Measurements from ENCODE around the gene LEP. TPM values are rescaled to one million over a fixed set of nuclear protein-coding genes. Genes with fewer than 3 reads are reported as not detected.

LEP gene
- total RNA-seq, 1 donor: under 0.01 TPM

DNA sequence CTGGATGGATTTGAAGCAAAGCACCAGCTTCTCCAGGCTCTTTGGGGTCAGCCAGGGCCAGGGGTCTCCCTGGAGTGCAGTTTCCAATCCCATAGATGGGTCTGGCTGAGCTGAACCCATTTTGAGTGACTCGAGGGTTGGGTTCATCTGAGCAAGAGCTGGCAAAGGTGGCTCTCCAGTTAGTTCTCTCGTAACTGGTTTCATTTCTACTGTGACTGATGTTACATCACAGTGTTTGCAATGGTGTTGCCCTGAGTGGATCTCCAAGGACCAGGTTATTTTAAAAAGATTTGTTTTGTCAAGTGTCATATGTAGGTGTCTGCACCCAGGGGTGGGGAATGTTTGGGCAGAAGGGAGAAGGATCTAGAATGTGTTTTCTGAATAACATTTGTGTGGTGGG is 14.2 kb downstream of the LEP start:
- TF ChIP-seq, protein P1, sequence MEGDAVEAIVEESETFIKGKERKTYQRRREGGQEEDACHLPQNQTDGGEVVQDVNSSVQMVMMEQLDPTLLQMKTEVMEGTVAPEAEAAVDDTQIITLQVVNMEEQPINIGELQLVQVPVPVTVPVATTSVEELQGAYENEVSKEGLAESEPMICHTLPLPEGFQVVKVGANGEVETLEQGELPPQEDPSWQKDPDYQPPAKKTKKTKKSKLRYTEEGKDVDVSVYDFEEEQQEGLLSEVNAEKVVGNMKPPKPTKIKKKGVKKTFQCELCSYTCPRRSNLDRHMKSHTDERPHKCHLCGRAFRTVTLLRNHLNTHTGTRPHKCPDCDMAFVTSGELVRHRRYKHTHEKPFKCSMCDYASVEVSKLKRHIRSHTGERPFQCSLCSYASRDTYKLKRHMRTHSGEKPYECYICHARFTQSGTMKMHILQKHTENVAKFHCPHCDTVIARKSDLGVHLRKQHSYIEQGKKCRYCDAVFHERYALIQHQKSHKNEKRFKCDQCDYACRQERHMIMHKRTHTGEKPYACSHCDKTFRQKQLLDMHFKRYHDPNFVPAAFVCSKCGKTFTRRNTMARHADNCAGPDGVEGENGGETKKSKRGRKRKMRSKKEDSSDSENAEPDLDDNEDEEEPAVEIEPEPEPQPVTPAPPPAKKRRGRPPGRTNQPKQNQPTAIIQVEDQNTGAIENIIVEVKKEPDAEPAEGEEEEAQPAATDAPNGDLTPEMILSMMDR (IDR thresholded peaks at IDR 0.05; ENCODE audit: insufficient read depth, low read length): no peak
- no peak overlapping the region for H3K4me3 ChIP-seq (ENCODE audit: low read depth, low read length)

DNA sequence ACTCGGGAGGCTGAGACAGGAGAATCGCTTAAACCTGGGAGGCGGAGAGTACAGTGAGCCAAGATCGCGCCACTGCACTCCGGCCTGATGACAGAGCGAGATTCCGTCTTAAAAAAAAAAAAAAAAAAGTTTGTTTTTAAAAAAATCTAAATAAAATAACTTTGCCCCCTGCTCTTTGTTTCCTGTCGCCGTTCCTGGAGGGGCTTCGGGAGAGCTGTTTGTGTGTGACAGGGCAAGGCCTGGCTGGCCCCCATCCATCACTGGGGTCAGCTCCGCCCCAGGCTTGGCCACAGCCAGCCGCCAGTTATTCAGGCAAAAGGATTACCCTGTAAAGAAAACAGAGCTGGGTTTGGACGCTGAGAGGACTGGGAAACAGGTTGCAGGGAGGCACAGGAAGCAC is 16.4 kb downstream of the LEP start:
- TF ChIP-seq, protein P1 (IDR thresholded peaks at IDR 0.05; ENCODE audit: insufficient read depth, low read length): no peak
- H3K4me3 ChIP-seq (ENCODE audit: low read depth, low read length): no peak overlapping the region
- no peak for DNase-seq (ENCODE audit: low read depth)

More for the DNA sequence above, 14.2 kb downstream of the LEP start:
- no peak for DNase-seq (ENCODE audit: low read depth)

DNA sequence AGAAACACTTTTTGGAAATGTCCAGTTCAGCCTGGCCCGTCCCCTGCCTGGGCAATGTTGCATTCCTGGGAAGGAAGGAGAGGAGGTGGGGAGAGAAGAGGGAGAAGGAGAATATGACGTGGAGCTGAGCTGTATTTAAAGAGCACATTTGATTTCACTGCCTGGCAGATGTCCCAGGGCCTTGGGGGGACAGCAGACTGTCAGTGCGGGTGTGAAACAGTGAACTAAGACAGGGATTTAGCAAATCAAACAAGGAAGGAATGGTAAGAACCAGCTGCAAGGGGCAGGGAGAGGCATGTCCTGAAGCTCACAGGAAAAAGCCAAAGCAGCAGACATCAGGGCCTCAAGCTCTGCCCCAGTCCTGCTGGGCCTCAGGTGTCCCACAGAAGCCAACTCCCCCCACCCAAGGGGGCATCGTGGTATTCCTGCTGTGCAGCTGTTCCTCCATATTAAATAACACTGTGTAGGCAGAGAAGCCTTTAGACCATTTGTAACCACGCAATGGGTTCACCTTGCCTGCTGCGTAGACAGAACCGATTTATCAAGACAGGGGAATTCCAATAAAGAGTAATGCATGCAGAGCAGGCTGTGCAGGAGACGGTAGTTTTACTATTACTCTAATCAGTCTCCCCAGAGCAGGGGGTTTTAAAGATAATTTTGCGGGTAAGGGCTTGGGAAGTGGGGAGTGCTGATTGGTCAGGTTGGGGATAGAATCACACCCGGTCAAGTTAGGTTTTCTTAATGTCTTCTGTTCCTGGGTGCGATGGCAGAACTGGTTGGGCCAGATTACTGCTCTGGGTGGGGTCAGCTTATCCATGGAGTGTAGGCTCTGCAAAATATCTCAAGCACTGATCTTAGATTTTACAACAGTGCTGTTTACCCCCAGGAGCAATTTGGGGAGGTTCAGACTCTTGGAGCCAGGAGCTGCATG is 18.3 kb downstream of the LEP start:
- H3K4me3 ChIP-seq (ENCODE audit: low read depth, low read length): no peak overlapping the region
- no peak for DNase-seq (ENCODE audit: low read depth)
- TF ChIP-seq, protein P1 (IDR thresholded peaks at IDR 0.05; ENCODE audit: insufficient read depth, low read length): no peak

DNA sequence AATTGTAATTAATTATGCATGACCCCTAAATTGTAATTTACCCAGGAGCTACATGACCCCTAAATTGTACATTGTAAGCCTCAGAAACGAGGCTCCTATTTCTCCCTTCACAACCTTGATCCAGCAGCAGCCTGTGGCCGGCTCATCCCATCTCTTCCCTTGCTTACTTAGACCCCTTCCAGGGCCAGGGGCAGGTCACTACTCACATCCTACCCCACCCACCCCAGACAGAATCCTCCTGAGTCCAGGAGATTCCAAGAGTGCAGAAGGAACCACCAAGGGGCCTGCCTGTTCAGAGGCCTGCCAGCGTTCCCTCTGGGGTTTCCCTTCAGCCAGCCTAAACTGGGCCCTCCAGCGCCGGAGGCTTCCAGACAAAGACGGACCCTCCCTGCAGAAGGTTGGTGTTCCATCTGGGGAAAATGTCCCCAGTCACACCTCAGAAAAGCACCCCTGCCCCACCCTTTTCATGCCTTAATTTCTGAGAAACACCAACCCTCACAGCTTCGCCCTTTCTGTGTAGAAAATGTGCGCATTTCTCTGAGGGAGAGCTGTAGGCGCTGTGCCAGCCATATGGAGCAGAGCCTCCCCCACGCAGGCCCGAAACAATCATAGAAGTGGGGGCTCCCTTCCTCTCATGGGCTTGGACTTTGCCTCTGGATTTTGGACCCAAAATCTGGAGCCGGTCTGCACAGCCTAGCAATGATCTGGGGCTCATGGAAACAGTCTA is 19.2 kb downstream of the LEP start:
- TF ChIP-seq, protein P1 (IDR thresholded peaks at IDR 0.05; ENCODE audit: insufficient read depth, low read length): no peak
- no peak for DNase-seq (ENCODE audit: low read depth)

DNA sequence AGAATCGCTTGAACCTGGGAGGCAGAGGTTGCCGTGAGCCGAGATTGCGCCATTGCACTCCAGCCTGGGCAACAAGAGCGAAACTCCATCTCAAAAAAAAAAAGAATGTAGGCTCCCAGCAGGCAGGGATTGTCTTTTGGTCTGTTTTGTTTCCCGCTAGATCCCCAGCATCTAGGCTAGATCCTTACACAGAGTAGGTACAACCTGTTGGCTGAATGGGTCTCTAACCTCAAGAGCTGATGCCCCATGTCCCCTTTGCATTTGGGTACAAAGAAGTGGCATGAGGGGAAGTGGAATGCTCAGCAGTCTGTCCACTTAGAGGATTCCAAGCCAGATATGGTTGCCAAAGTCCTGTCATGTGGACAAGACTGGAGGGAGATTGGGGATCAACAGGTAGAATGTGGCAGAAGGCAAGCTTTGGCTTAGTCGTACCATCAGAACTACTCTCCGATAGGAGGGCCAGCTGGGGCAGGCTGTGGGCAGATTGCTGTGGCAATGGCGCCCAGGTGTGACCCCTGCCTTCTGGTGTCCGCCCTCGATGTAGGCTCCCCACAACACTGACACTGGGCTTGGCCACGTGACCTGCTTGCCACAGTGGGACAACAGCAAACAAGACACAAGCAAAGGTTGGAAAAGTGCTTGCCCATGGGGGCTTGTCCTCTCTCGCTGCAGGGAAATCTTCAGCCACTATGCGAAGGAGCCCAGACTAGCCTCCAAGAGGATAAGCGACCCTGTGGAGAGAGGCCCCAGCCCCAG is 21.4 kb downstream of the LEP start:
- no peak for DNase-seq (ENCODE audit: low read depth)
- TF ChIP-seq, protein P1 (IDR thresholded peaks at IDR 0.05; ENCODE audit: insufficient read depth, low read length): no peak
- no peak overlapping the region for H3K4me3 ChIP-seq (ENCODE audit: low read depth, low read length)

More for the DNA sequence above, 19.2 kb downstream of the LEP start:
- no peak overlapping the region for H3K4me3 ChIP-seq (ENCODE audit: low read depth, low read length)

DNA sequence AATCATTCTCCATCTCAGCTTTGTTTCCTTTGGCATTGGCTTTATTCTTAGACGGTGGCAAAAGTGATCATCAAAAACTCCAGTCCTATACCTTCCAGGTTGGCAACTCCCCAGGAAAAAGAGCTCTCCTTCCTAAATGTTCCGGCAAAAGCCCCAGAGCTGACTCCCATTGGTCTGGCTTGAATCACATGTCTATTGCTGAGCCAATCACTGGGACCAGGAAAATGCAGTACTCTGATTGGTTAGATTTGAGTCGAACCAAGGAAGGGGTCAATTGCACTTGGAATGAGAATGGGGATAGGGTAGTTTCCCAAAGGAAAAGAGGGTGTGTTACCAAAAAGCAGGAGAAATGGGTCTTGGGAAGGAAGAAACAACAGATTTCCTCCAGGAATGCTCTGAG is 22.3 kb downstream of the LEP start:
- no peak for DNase-seq (ENCODE audit: low read depth)
- TF ChIP-seq, protein P1 (IDR thresholded peaks at IDR 0.05; ENCODE audit: insufficient read depth, low read length): no peak
- H3K4me3 ChIP-seq (ENCODE audit: low read depth, low read length): no peak overlapping the region
